H1 (cell line): ENCODE results near the gene CCNI2. TPM values are rescaled to one million over a fixed set of nuclear protein-coding genes. Genes with fewer than 3 reads are reported as not detected.

Experiments
- CTCF ChIA-PET: fragments of 300-600 bp; sonication (Branson Sonifier 250); formaldehyde crosslinking; loops from one replicate; lab custom pipeline; 2021; ENCODE audit not compliant: partially characterized antibody; lab: Charles Lee
- POLR2A ChIA-PET: fragments of 300-600 bp; sonication (Branson Sonifier 250); formaldehyde crosslinking; loops from one replicate; lab custom pipeline; 2021; ENCODE audit warnings: inconsistent platforms; ENCODE audit not compliant: partially characterized antibody; lab: Charles Lee
- DNase-seq, 2 experiments: peaks; one replicate each; pipeline versions ENCODE4 v3.0.0 to v3.0.0-alpha.2; 2010 to 2022; ENCODE audit warnings: low spot score in 2 of 2, low read depth in 1 of 2, mixed read lengths in 1 of 2
- FAIRE-seq: peaks from 2 replicates; lab custom pipeline; 2011; peaks lifted over from hg19 to GRCh38; lab: Jason Lieb, UNC
- H2AFZ ChIP-seq: 2 replicates; pipeline ENCODE4 v1.8.1; 2012; ENCODE audit warnings: low read length, inconsistent platforms
- H2AK5ac ChIP-seq: 2 replicates; pipeline ENCODE4 v1.6.1; 2013; ENCODE audit warnings: low read depth, low read length
- H2BK120ac ChIP-seq: replicated peaks from 2 replicates; pipeline ENCODE3; 2013; ENCODE audit warnings: low read depth, low read length, inconsistent platforms
- H2BK12ac ChIP-seq: 2 replicates; pipeline ENCODE4 v1.6.1; 2013; ENCODE audit warnings: low read depth, low read length
- H2BK15ac ChIP-seq: 2 replicates; pipeline ENCODE4 v1.6.1; 2013; ENCODE audit warnings: low read length
- H2BK20ac ChIP-seq: 2 replicates; pipeline ENCODE4 v1.6.1; 2013; ENCODE audit warnings: low read length
- H2BK5ac ChIP-seq: 2 replicates; pipeline ENCODE4 v1.6.1; 2013; ENCODE audit warnings: low read depth, low read length
- H3K14ac ChIP-seq: 2 replicates; pipeline ENCODE4 v1.6.1; 2013; ENCODE audit warnings: inconsistent platforms; ENCODE audit not compliant: insufficient read length
- H3K18ac ChIP-seq: 2 replicates; pipeline ENCODE4 v1.6.1; 2013; ENCODE audit warnings: low read length; ENCODE audit errors: extremely low read depth
- H3K23ac ChIP-seq: 2 replicates; pipeline ENCODE4 v1.6.1; 2013; ENCODE audit warnings: inconsistent platforms; ENCODE audit not compliant: insufficient read length
- H3K23me2 ChIP-seq: 2 replicates; pipeline ENCODE4 v1.6.1; 2013; ENCODE audit warnings: low read depth, low read length
- H3K27ac ChIP-seq: 2 replicates; pipeline ENCODE4 v1.6.1; 2011; ENCODE audit warnings: low read depth, low read length, inconsistent platforms
- H3K27me3 ChIP-seq, 4 experiments: replicated peaks in 1 of 4; 1 replicate in 1 of 4; 2 replicates in 3 of 4; pipeline versions ENCODE4 v1.6.1 to v1.8.1; 2011 to 2013; ENCODE audit warnings: low read length in 3 of 4, mild to moderate bottlenecking in 3 of 4, inconsistent platforms in 2 of 4, mixed read lengths in 2 of 4, moderate library complexity in 1 of 4; ENCODE audit not compliant: control insufficient read depth in 3 of 4, insufficient read depth in 3 of 4; ENCODE audit errors: extremely low read depth in 1 of 4
- H3K36me3 ChIP-seq, 4 experiments: 2 replicates each; pipeline versions ENCODE4 v1.6.1 to v1.8.1; 2011 to 2013; ENCODE audit warnings: mild to moderate bottlenecking in 4 of 4, low read length in 3 of 4, moderate library complexity in 2 of 4, control low read depth in 1 of 4, inconsistent platforms in 1 of 4; ENCODE audit not compliant: insufficient read depth in 4 of 4, control insufficient read depth in 2 of 4
- H3K4ac ChIP-seq: replicated peaks from 2 replicates; pipeline ENCODE3; 2013; ENCODE audit warnings: low read length, low read depth, mixed read lengths, inconsistent platforms; ENCODE audit not compliant: insufficient read length
- H3K4me1 ChIP-seq, 4 experiments: replicated peaks in 1 of 4; 1 replicate in 1 of 4; 2 replicates in 3 of 4; pipeline versions ENCODE4 v1.6.1 to v1.8.1; 2011 to 2013; ENCODE audit warnings: low read length in 3 of 4, inconsistent platforms in 2 of 4, mixed read lengths in 1 of 4; ENCODE audit not compliant: insufficient read depth in 4 of 4, control insufficient read depth in 3 of 4
- H3K4me2 ChIP-seq, 2 experiments: 2 replicates each; pipeline versions ENCODE4 v1.6.1 to v1.8.1; 2011 to 2013; ENCODE audit warnings: low read depth in 2 of 2, low read length in 2 of 2, control low read depth in 1 of 2, inconsistent platforms in 1 of 2, mild to moderate bottlenecking in 1 of 2; ENCODE audit not compliant: insufficient read depth in 1 of 2
- H3K4me3 ChIP-seq, 4 experiments: fragments of 200-600, 300-600 bp in 1 of 4; sonication (generic), shearing (Covaris generic), sonication (Bioruptor Twin) in 1 of 4; 2 replicates each; pipeline versions ENCODE4 v1.5.1 to v1.8.1; 2011 to 2016; ENCODE audit warnings: low read length in 4 of 4, low read depth in 3 of 4, control low read depth in 2 of 4, inconsistent platforms in 2 of 4, mild to moderate bottlenecking in 2 of 4, mixed read lengths in 1 of 4, moderate library complexity in 1 of 4; ENCODE audit not compliant: insufficient read depth in 2 of 4; ENCODE audit errors: extremely low read depth in 1 of 4
- H3K56ac ChIP-seq: replicated peaks from 2 replicates; pipeline ENCODE3; 2013; ENCODE audit warnings: low read depth, mild to moderate bottlenecking, mixed read lengths, low read length, inconsistent platforms; ENCODE audit not compliant: insufficient read length
- H3K79me1 ChIP-seq: 2 replicates; pipeline ENCODE4 v1.6.1; 2013; ENCODE audit warnings: low read depth, low read length, control low read depth
- H3K79me2 ChIP-seq, 2 experiments: 2 replicates each; pipeline versions ENCODE4 v1.6.1 to v1.8.1; 2012 to 2013; ENCODE audit warnings: low read length in 2 of 2, mild to moderate bottlenecking in 2 of 2, inconsistent platforms in 1 of 2; ENCODE audit not compliant: insufficient read depth in 2 of 2, control insufficient read depth in 1 of 2
- H3K9ac ChIP-seq, 4 experiments: replicated peaks in 1 of 4; 1 replicate in 1 of 4; 2 replicates in 3 of 4; pipeline versions ENCODE4 v1.6.1 to v1.8.1; 2011 to 2013; ENCODE audit warnings: low read depth in 3 of 4, low read length in 3 of 4, control low read depth in 2 of 4, mild to moderate bottlenecking in 2 of 4, moderate library complexity in 2 of 4, inconsistent platforms in 1 of 4; ENCODE audit errors: extremely low read depth in 1 of 4
- H3K9me3 ChIP-seq, 2 experiments: 2 replicates each; pipeline versions ENCODE4 v1.6.1 to v1.8.1; 2012 to 2013; ENCODE audit warnings: mild to moderate bottlenecking in 2 of 2, moderate library complexity in 2 of 2, control low read depth in 1 of 2, inconsistent platforms in 1 of 2, low read depth in 1 of 2, low read length in 1 of 2, mixed read lengths in 1 of 2; ENCODE audit not compliant: insufficient read depth in 2 of 2
- H4K20me1 ChIP-seq, 2 experiments: replicated peaks in 1 of 2; 2 replicates each; pipeline versions ENCODE3 to v1.8.1; 2011 to 2013; ENCODE audit warnings: inconsistent platforms in 2 of 2, low read length in 2 of 2, mild to moderate bottlenecking in 1 of 2; ENCODE audit not compliant: insufficient read depth in 2 of 2, control insufficient read depth in 1 of 2
- H4K5ac ChIP-seq: 2 replicates; pipeline ENCODE4 v1.6.1; 2013; ENCODE audit warnings: low read length, low read depth, mixed read lengths, inconsistent platforms; ENCODE audit not compliant: insufficient read length
- H4K8ac ChIP-seq: 2 replicates; pipeline ENCODE4 v1.8.0; 2013; ENCODE audit warnings: mild to moderate bottlenecking, moderate library complexity, low read length, inconsistent platforms; ENCODE audit not compliant: insufficient read depth; ENCODE audit errors: extremely low read depth
- H4K91ac ChIP-seq: replicated peaks from 2 replicates; pipeline ENCODE3; 2013; ENCODE audit warnings: low read length, mixed read lengths, inconsistent platforms; ENCODE audit not compliant: insufficient read length
- BACH1 ChIP-seq: IDR thresholded peaks from 2 replicates; pipeline ENCODE4 v1.6.1; 2012; ENCODE audit warnings: low read length, improper control_type of control experiment
- CHD1 ChIP-seq: IDR thresholded peaks from 2 replicates; pipeline ENCODE4 v1.6.1; 2012; ENCODE audit warnings: low read depth, low read length, improper control_type of control experiment
- CTCF ChIP-seq, 3 experiments: IDR thresholded peaks; 1 replicate in 2 of 3; 2 replicates in 1 of 3; pipeline versions ENCODE4 v1.5.1 to v1.6.1; 2011; ENCODE audit warnings: low read length in 3 of 3, mild to moderate bottlenecking in 3 of 3, inconsistent platforms in 2 of 3, low read depth in 1 of 3, moderate library complexity in 1 of 3; ENCODE audit not compliant: insufficient read depth in 1 of 3; ENCODE audit errors: control extremely low read depth in 1 of 3
- JUND ChIP-seq: IDR thresholded peaks from 2 replicates; pipeline ENCODE4 v1.6.1; 2011; ENCODE audit warnings: mild to moderate bottlenecking, improper control_type of control experiment, low read length
- KDM4A ChIP-seq: IDR thresholded peaks from one replicate; pipeline ENCODE4 v1.7.1; 2012; ENCODE audit warnings: low read depth, mild to moderate bottlenecking, moderate library complexity, low read length, inconsistent platforms; ENCODE audit not compliant: severe bottlenecking
- MAFK ChIP-seq: IDR thresholded peaks from 2 replicates; pipeline ENCODE4 v1.6.1; 2012; ENCODE audit warnings: low read depth, mild to moderate bottlenecking, improper control_type of control experiment, low read length
- SIRT6 ChIP-seq: IDR thresholded peaks from one replicate; pipeline ENCODE4 v1.7.1; 2012; ENCODE audit warnings: low read length, inconsistent platforms
- SRF ChIP-seq: IDR thresholded peaks from 2 replicates; pipeline ENCODE4 v1.6.1; 2011; ENCODE audit warnings: mild to moderate bottlenecking, low read depth, low read length, moderate library complexity
- USF2 ChIP-seq: IDR thresholded peaks from 2 replicates; pipeline ENCODE4 v1.6.1; 2011; ENCODE audit warnings: low read length, improper control_type of control experiment
- WGBS, 2 experiments: shearing (Covaris generic) in 1 of 2; methylation state at CpG; one replicate each; pipeline versions ENCODE4 v1.1.6 to v1.1.7; 2013 to 2015; ENCODE audit warnings: low lambda C conversion rate in 2 of 2, mixed read lengths in 2 of 2, inconsistent platforms in 1 of 2, low coverage in 1 of 2, missing lambda C conversion rate in 1 of 2; ENCODE audit not compliant: insufficient replicate concordance in 2 of 2, insufficient coverage in 1 of 2, insufficient read length in 1 of 2; ENCODE audit errors: extremely low coverage in 1 of 2, missing lambda C conversion rate in 1 of 2; 5-methylcytosine and 5-hydroxymethylcytosine counted together
- polyA plus RNA-seq, 7 experiments: library from polyadenylated mRNA; depleted of rRNA in 3 of 7; stranded (reverse) in 5 of 7; unstranded in 2 of 7; fragments of >200 nt in 5 of 7; fragments of 200-250 nt in 2 of 7; gene quantifications; 1 replicate in 5 of 7; 2 replicates in 1 of 7; 4 replicates in 1 of 7; pipeline versions ENCODE4 v1.2.1 to v1.2.3, GENCODE V29; 2011 to 2013; ENCODE audit warnings: missing spikeins in 2 of 7, mixed read lengths in 2 of 7
- total RNA-seq: library from RNA; stranded (reverse); fragmentation: NEBNext Ultra II Directional; extraction: Animal tissue kit (Norgen Biotek cat#: 25700); gene quantifications from 2 replicates; pipeline ENCODE4 v1.2.1, GENCODE V29; 2021

Gene CCNI2
- total and polyA plus RNA-seq, 2 of the 8 experiments (the other 6 are each of a cell fraction or from before 2014, with no cell fraction given), result 1.3 to 1.4 TPM

DNA sequence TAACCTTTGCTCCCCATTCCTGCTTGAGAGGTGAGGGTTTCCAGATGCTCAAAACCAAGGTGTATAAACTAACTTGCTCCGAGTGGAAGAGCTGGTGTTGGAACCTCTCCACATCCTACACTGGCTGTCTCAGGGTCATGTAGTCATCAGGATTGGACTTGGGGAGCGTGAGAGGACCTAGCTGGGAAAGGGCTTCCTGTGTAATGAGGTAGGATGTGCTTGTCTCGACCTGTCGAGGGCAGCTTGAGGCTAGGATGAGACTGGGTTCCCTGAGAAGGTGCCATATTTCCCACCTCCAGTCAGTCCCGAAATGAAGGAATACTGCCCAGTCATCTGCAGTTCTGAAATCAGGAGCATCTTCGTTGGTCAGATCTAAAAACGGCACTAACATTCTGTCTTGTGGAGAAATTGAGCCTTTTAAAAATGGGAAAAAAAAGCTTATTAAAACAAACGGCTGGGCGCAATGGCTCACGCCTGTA, 1.3 kb downstream of the CCNI2 start:
- no peak overlapping the region for H3K9ac ChIP-seq
- H3K79me1 ChIP-seq, result no peaks in the 10 kb centered on the region
- peaks cover 0 to 7% (median 0%) of the 10 kb centered on the region in 4 experiments; a peak in 1 of 8 replicates for H3K36me3 ChIP-seq
- H3K56ac ChIP-seq, result no peak overlapping the region
- H2BK5ac ChIP-seq, result no peak overlapping the region
- no peaks in the 10 kb centered on the region for H3K9me3 ChIP-seq
- FAIRE-seq (no peak), DNase-seq (no peak)
- H3K4ac ChIP-seq, result no peak overlapping the region
- H2AFZ ChIP-seq, result no peak overlapping the region
- no peaks in the 10 kb centered on the region for H4K20me1 ChIP-seq
- CTCF ChIA-PET, result interaction anchor here (0.7 to 18.2 kb wide), 6 partner anchors 8 to 343 kb away, joined by 3 to 322 read pairs (median 7); partner anchors contain the start of gene SHROOM1
- H3K27me3 ChIP-seq, result peaks cover 23 to 45% (median 36%) of the 10 kb centered on the region in 4 experiments
- H2AK5ac ChIP-seq, result no peak overlapping the region
- H3K4me3 ChIP-seq, result peak overlapping the region in 1 of 4 experiments; percentile 65; a peak in 1 of 8 replicates
- no peak overlapping the region for H3K14ac ChIP-seq
- peak overlapping the region; percentile 75 to 80; a peak in 2 of 4 replicates for H3K4me2 ChIP-seq
- H3K23ac ChIP-seq, result no peak overlapping the region
- WGBS, 2 experiments, result 90% methylated on average over 10 of the region's 10 CpGs; no CpG with 5 or more reads in 1 of the 2 experiments
- no peak overlapping the region for H3K27ac ChIP-seq
- POLR2A ChIA-PET, result interaction anchor here (1.0 to 2.0 kb wide), 4 partner anchors 9 to 78 kb away, joined by 4 to 7 read pairs (median 6); partner anchors contain the start of gene KIF3A
- H4K8ac ChIP-seq, result no peak overlapping the region
- H2BK120ac ChIP-seq, result no peak overlapping the region
- H2BK20ac ChIP-seq, result no peak overlapping the region
- no peak overlapping the region for H4K5ac ChIP-seq
- H2BK12ac ChIP-seq, result no peak overlapping the region
- H3K4me1 ChIP-seq, result peaks cover 0 to 7% (median 0%) of the 10 kb centered on the region in 4 experiments; a peak in 2 of 7 replicates
- H3K79me2 ChIP-seq, result no peaks in the 10 kb centered on the region
- no peak overlapping the region for H3K18ac ChIP-seq
- H2BK15ac ChIP-seq, result no peak overlapping the region
- peaks cover 7% of the 10 kb centered on the region; the same call in 1 of the 2 replicates for H3K23me2 ChIP-seq
- no peak overlapping the region for H4K91ac ChIP-seq
- no peak for TF ChIP-seq SIRT6
- no peak for TF ChIP-seq MAFK
- TF ChIP-seq CHD1, result no peak
- no peak for TF ChIP-seq USF2
- TF ChIP-seq BACH1, result no peak
- no peak for TF ChIP-seq KDM4A
- TF ChIP-seq CTCF (IDR thresholded peaks at IDR 0.05; ENCODE audit: control extremely low read depth in 1 of 3, insufficient read depth in 1 of 3, low read depth in 1 of 3, low read length in 3 of 3), result no peak
- TF ChIP-seq SRF, result no peak
- TF ChIP-seq JUND, result no peak
